ENCODE results near the gene AFF2. TPM values are rescaled to one million over a fixed set of nuclear protein-coding genes. Genes with fewer than 3 reads are reported as not detected.

Gene AFF2
- total and polyA plus RNA-seq, 2 donors (not counting 3 experiments of a cell fraction or from before 2014, with no cell fraction given) = 0.03 to 0.07 TPM

DNA sequence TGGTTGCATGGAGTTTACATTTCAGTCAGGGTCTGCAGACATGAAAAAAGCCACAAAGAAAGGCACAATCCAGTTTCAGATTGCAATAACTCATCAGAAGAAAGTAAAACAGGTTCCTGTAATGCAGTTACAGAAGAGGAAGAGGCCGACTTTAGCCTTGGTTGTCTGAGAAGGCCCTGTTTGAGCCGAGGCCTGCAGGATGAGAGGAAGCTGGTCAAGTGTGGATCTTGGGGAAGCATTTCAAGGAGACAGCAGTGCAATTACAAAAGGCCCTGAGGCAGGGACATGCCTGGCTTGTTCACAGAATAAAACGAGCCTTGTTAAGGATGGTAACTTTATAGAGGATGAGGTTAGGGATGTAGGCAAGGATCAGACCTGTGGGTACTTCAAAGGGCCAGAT, 62.4 kb downstream of the AFF2 start:
- Histone ChIP-seq H3K9ac (replicated peaks; ENCODE audit: extremely low read depth, insufficient read depth, low read length) (no peak overlapping the region), H3K9me3 (replicated peaks; ENCODE audit: control insufficient read depth, insufficient read depth, low read length) (no peaks in the 10 kb centered on the region), H3K27ac (ENCODE audit: insufficient read depth, low read depth, low read length) (no peak overlapping the region), H2AFZ (ENCODE audit: low read depth, low read length) (no peak overlapping the region), H3K9me1 (replicated peaks; ENCODE audit: control insufficient read depth, extremely low read depth, insufficient read depth, low read length) (no peaks in the 10 kb centered on the region), H3K4me3 (replicated peaks in 1 of 3; ENCODE audit: insufficient read depth in 1 of 3, low read depth in 1 of 3, low read length in 3 of 3) (no peak overlapping the region), H3K27me3 (ENCODE audit: control insufficient read depth in 2 of 2, insufficient read depth in 2 of 2, low read length in 2 of 2) (no peaks in the 10 kb centered on the region), H3K4me2 (ENCODE audit: insufficient read depth, low read length) (no peak overlapping the region), H3K36me3 (ENCODE audit: control insufficient read depth in 2 of 2, extremely low read depth in 1 of 2, insufficient read depth in 2 of 2, low read length in 2 of 2) (no peaks in the 10 kb centered on the region), H3K4me1 (ENCODE audit: control insufficient read depth, extremely low read depth, insufficient read depth, low read length) (no peaks in the 10 kb centered on the region), H4K20me1 (replicated peaks; ENCODE audit: control insufficient read depth, extremely low read depth, insufficient read depth, low read length) (no peaks in the 10 kb centered on the region), H3K79me2 (ENCODE audit: control insufficient read depth, insufficient read depth, low read length) (no peaks in the 10 kb centered on the region)
- no TSS peak for BruUV-seq (replicated peaks)
- DNase-seq (ENCODE audit: low read depth, low spot score) = no peak
- ChIA-PET CTCF (no interaction called here), POLR2A (no interaction called here)
- dilution Hi-C loops (cut with MboI; ENCODE audit: extremely low pct_ligation_motif_present, low sequenced_read_pairs) (no loop called here), intact Hi-C loops (cut with micrococcal nuclease) (no loop called here)
- TF ChIP-seq GATA2 (IDR thresholded peaks at IDR 0.05; ENCODE audit: insufficient read depth, insufficient read length, low read depth, low read length) (no peak), POLR2AphosphoS5 (IDR thresholded peaks at IDR 0.05; ENCODE audit: insufficient read depth, low read depth, low read length) (no peak), POLR2A (IDR thresholded peaks at IDR 0.05; ENCODE audit: low read depth, low read length) (no peak), EZH2 (IDR thresholded peaks at IDR 0.05; ENCODE audit: borderline replicate concordance, low read depth, low read length, severe bottlenecking) (no peak), MYC (IDR thresholded peaks at IDR 0.05; ENCODE audit: low read depth, low read length) (no peak), JUN (IDR thresholded peaks at IDR 0.05; ENCODE audit: borderline replicate concordance, insufficient read depth, insufficient read length, low read depth) (no peak), FOS (IDR thresholded peaks at IDR 0.05; ENCODE audit: borderline replicate concordance, insufficient read depth, low read length) (no peak)
- TF ChIP-seq, protein P1, sequence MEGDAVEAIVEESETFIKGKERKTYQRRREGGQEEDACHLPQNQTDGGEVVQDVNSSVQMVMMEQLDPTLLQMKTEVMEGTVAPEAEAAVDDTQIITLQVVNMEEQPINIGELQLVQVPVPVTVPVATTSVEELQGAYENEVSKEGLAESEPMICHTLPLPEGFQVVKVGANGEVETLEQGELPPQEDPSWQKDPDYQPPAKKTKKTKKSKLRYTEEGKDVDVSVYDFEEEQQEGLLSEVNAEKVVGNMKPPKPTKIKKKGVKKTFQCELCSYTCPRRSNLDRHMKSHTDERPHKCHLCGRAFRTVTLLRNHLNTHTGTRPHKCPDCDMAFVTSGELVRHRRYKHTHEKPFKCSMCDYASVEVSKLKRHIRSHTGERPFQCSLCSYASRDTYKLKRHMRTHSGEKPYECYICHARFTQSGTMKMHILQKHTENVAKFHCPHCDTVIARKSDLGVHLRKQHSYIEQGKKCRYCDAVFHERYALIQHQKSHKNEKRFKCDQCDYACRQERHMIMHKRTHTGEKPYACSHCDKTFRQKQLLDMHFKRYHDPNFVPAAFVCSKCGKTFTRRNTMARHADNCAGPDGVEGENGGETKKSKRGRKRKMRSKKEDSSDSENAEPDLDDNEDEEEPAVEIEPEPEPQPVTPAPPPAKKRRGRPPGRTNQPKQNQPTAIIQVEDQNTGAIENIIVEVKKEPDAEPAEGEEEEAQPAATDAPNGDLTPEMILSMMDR (IDR thresholded peaks at IDR 0.05; ENCODE audit: extremely low read depth in 1 of 2, insufficient read depth in 1 of 2, low read depth in 1 of 2, low read length in 2 of 2) = no peak
- TF ChIP-seq, protein P2, sequence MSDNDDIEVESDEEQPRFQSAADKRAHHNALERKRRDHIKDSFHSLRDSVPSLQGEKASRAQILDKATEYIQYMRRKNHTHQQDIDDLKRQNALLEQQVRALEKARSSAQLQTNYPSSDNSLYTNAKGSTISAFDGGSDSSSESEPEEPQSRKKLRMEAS (IDR thresholded peaks at IDR 0.05; ENCODE audit: insufficient read depth, insufficient read length) = no peak
- FAIRE-seq = no peak

Measured in endothelial cell of umbilical vein (primary cell).